HUDEP-2 (cell line): ENCODE data around the gene TRIM14.
"Not testable (repeated sequence)": the region's sequence is repeated elsewhere in the genome, so short reads cannot be mapped to it uniquely, and the experiment has no call there.

Experiments
- DNase-seq, 76 experiments: peaks; one replicate each; lab custom pipeline; 2025; ENCODE audit not compliant: unreplicated experiment in 76 of 76; lab: John Stamatoyannopoulos, UW

The TRIM14 gene

GRCh38 chr9:98117097-98117496, 1.9 kb downstream of the TRIM14 start:
- not testable (repeated sequence) for DNase-seq

DNA sequence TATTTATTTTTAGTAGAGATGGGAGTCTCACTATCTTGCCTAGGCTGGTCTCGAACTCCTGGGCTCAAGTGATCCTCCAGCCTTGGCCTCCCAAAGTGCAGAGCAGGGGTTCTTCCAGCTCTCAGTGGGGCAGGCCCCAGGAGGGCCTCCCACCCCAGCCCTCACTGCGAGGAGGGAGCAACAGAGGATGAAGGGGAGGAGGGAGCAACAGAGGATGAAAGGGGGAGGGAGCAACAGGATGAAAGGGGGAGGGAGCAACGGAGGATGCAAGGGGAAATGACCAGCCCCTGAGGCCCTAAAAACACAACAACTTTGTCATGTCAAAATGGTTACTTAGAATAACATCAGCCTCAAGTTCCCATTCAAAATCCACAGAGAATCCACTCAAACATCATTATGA, 10.0 kb downstream of the TRIM14 start:
- DNase-seq = no peak

- no peak for DNase-seq
These were observed 10.4 kb downstream of the TRIM14 start for GRCh38 chr9:98108531-98109031.

- no peak for DNase-seq
These were observed 11.1 kb downstream of the TRIM14 start for GRCh38 chr9:98107926-98108325.

- no peak for DNase-seq
These were observed 14.0 kb downstream of the TRIM14 start for GRCh38 chr9:98105006-98105405.

- DNase-seq = no peak
These were observed 14.6 kb downstream of the TRIM14 start for GRCh38 chr9:98104445-98104881.

GRCh38 chr9:98101868-98102273, 17.2 kb downstream of the TRIM14 start:
- DNase-seq = no peak

DNA sequence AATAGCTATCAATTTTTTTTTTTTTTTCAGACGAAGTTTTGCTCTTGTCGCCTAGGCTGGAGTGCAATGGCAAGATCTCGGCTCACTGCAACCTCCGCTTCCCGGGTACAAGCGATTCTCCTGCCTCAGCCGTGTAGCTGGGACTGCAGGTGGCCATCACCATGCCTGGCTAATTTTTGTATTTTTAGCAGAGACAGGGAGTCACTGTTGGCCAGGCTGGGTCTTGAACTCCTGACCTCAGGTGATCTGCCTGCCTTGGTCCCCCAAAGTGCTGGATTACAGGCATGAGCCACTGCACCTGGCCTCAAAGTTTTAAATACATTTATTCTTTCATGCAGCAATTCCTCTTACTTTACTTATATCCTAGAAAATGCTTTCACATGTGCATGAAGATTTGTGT, 17.6 kb downstream of the TRIM14 start:
- DNase-seq = no peak

GRCh38 chr9:98100456-98100855, 18.6 kb downstream of the TRIM14 start:
- DNase-seq = no peak

GRCh38 chr9:98099898-98100297, 19.1 kb downstream of the TRIM14 start:
- no peak for DNase-seq

GRCh38 chr9:98099346-98099745, 19.7 kb downstream of the TRIM14 start:
- no peak for DNase-seq

GRCh38 chr9:98097836-98098235, 21.2 kb downstream of the TRIM14 start:
- no peak for DNase-seq

DNA sequence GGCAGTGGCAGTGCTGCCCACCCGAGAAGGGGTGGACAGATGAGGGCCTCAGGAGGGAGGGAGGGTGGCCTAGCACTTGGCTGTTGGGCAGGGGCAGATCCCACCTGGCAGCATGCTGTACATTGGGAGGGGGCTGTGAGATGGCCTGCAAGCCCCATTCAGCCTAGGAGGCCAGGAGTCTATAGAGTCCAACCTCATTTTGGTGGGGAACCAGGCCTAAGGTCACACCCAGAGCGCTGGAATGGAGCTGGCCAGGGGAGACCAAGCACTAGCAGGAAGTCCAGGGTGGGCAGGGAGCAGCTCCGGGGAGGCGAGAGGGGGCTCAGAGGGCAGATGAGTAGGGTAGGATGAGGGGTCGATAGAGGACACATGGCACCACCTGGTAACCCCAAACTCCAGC, 22.9 kb downstream of the TRIM14 start:
- no peak for DNase-seq

- DNase-seq = no peak
These were observed 23.6 kb downstream of the TRIM14 start for GRCh38 chr9:98095401-98095800.

DNA sequence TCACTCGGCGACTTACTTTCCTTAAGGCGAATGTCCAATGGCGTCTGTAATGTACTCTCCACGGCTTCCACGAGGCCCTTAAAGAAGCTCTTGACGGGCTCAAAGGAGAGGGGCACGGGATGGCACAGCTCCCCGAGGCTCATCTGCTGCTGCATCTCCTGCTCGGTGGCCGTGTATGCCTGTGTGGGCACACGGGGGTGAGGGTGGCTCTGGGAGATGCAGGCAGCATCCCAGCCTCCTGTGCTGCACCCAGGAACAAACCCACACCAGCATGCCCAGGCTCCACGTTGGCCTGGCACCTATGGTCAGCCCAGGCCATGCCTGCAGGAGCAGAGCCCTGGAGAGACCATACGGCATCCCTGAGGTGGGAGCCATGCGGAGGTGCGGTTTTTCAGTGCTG, 24.2 kb downstream of the TRIM14 start:
- no peak for DNase-seq

DNA sequence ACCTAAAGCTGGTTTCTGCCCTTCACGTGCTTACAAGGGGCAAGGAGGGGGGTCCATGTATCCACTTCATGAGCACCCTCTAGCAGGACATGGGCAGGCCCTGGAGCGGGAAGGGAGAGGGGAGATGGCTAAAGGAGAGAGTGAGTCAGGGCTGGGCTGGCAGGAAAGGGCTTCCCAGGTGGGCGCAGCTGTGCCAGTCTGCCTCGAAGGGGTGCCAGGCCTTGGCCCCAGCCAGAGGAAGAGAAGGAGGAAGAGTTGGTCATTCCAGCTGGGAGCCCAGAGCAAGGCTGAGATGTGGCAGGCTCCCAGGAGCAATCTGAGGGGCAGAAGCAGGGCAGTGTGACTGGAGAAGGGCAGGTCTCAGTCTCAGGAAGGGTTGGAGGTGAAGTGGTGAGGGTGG, 24.7 kb downstream of the TRIM14 start:
- DNase-seq = no peak

GRCh38 chr9:98092613-98092931, 26.4 kb downstream of the TRIM14 start:
- no peak for DNase-seq

GRCh38 chr9:98091735-98092612, 27.0 kb downstream of the TRIM14 start:
- DNase-seq = no peak

- DNase-seq = not testable (repeated sequence)
These were observed 28.3 kb downstream of the TRIM14 start for GRCh38 chr9:98090674-98091073.

DNA sequence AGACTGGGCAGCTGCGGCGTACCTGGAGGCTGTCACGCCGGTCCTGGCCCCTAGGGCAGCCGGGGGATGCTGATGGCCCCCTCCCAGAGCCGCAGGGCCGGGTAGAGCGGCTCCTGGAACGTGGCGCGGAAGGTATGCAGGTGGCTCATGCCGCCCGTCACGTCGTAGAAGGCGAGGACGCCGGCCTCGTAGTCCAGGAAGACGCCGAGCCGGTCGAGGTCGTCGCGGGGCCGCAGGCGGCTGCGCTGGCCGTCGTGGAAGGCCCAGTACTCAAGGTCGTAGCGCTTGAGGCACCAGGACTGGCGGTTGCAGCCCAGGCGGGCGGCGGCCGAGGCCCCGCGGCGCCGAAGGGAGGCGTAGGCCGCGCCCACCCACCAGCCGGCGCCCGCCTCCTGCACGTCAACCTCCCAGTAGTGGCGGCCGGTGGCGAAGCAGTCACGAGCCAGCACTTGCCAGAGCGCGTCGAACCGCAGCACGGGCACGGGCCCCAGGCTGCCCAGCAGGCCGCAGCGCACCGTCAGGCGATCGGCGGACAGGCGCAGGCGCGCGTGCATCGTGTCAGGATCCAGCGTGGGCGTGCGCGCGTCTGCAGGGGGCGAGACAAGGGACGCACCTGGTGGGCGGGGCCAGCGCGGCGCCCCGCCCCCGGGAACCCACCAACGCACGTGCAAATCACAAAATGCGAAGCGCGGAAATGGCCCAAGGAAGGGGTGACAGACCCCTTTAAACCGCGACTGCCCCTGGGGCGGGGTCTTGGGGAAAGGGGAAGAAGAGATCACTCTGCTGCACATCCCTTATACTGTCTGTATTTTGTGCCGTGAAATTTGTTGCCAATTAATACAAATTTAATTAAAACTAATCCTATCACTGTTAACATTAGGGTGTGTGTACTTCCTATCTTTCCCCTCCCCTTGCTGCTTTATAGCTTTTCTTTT, 31.3 kb downstream of the TRIM14 start:
- DNase-seq = no peak

- DNase-seq = no peak
These were observed 32.6 kb downstream of the TRIM14 start for GRCh38 chr9:98086461-98086860.
